OCI-LY7 (cell line): Measurements from ENCODE around the gene CNNM4. TPM values are rescaled to one million over a fixed set of nuclear protein-coding genes. Genes with fewer than 3 reads are reported as not detected.

ENCODE experiments used
- BruUV-seq: library from RNA; stranded (reverse); fragments of 400-500 nt; replicated peaks from 2 replicates; lab custom pipeline; 2021; lab: Mats Ljungman, UMichigan
- CTCF ChIA-PET: fragments of 300-600 bp; sonication (Branson Sonifier 250); formaldehyde crosslinking; loops from one replicate; lab custom pipeline; 2022; ENCODE audit warnings: antibody characterized with exemption; ENCODE audit not compliant: unreplicated experiment; lab: Charles Lee
- POLR2A ChIA-PET: fragments of 300-600 bp; sonication (Branson Sonifier 250); formaldehyde crosslinking; loops from one replicate; lab custom pipeline; 2022; ENCODE audit warnings: antibody characterized with exemption; lab: Charles Lee
- DNase-seq: peaks from one replicate; pipeline ENCODE4 v3.0.0-alpha.2; 2015; ENCODE audit warnings: low spot score
- H2AFZ ChIP-seq: fragments of 200-600 bp; sonication (generic), shearing (Covaris generic); 2 replicates; pipeline ENCODE4 v1.6.1; 2014; ENCODE audit warnings: mild to moderate bottlenecking, antibody characterized with exemption, low read length, moderate library complexity
- H3K27ac ChIP-seq: fragments of 200-600 bp; sonication (generic); 2 replicates; pipeline ENCODE4 v1.5.1; 2014; ENCODE audit warnings: mixed run types, low read depth, mild to moderate bottlenecking, moderate library complexity, low read length, inconsistent platforms; ENCODE audit not compliant: poor library complexity, severe bottlenecking
- H3K36me3 ChIP-seq: fragments of 200-600 bp; sonication (generic); 2 replicates; pipeline ENCODE4 v1.6.1; 2014; ENCODE audit warnings: mild to moderate bottlenecking, antibody characterized with exemption, low read length, moderate library complexity, mixed read lengths; ENCODE audit not compliant: insufficient read depth
- H3K4me1 ChIP-seq: fragments of 200-600 bp; sonication (generic); 2 replicates; pipeline ENCODE4 v1.5.1; 2014; ENCODE audit warnings: mild to moderate bottlenecking, low read length; ENCODE audit not compliant: insufficient read depth, poor library complexity, severe bottlenecking
- H3K4me2 ChIP-seq: fragments of 200-600 bp; sonication (generic); 2 replicates; pipeline ENCODE4 v1.6.1; 2014; ENCODE audit warnings: mild to moderate bottlenecking, low read length
- H3K4me3 ChIP-seq: fragments of 200-600 bp; sonication (generic); 2 replicates; pipeline ENCODE4 v1.5.1; 2014; ENCODE audit warnings: mild to moderate bottlenecking, low read depth, low read length; ENCODE audit not compliant: poor library complexity, severe bottlenecking
- H3K79me2 ChIP-seq: fragments of 200-600 bp; sonication (generic); 2 replicates; pipeline ENCODE4 v1.6.1; 2016; ENCODE audit warnings: low read depth, mild to moderate bottlenecking, low read length, moderate library complexity, mixed read lengths; ENCODE audit not compliant: insufficient read depth
- H3K9me2 ChIP-seq: fragments of 200-600 bp; sonication (generic); 2 replicates; pipeline ENCODE4 v1.6.1; 2016; ENCODE audit warnings: mild to moderate bottlenecking, low read length, mixed read lengths; ENCODE audit not compliant: insufficient read depth
- H3K9me3 ChIP-seq: fragments of 200-600 bp; sonication (generic); 2 replicates; pipeline ENCODE4 v1.6.1; 2014; ENCODE audit warnings: mild to moderate bottlenecking, mixed run types, low read length, mixed read lengths
- H4K20me1 ChIP-seq: fragments of 200-600 bp; sonication (generic); 2 replicates; pipeline ENCODE4 v1.6.1; 2014; ENCODE audit warnings: mild to moderate bottlenecking, antibody characterized with exemption, low read length, moderate library complexity, mixed read lengths; ENCODE audit not compliant: insufficient read depth
- CTCF ChIP-seq: fragments of 200-600 bp; sonication (generic); conservative IDR thresholded peaks from 2 replicates; pipeline ENCODE4 v1.5.1; 2014; ENCODE audit warnings: mild to moderate bottlenecking, antibody characterized with exemption, low read length, moderate library complexity, mixed read lengths
- EZH2phosphoT487 ChIP-seq: fragments of 200-600 bp; sonication (generic); IDR thresholded peaks from 2 replicates; pipeline ENCODE4 v1.6.1; 2018; ENCODE audit warnings: low read depth, borderline replicate concordance, mild to moderate bottlenecking, mixed run types, antibody characterized with exemption, low read length, moderate library complexity, mixed read lengths
- intact Hi-C: fragments of 100-400 bp; cut with micrococcal nuclease; formaldehyde crosslinking; loops from one replicate; pipeline ENCODE4 v1.10.0; 2022; ENCODE audit not compliant: unreplicated experiment
- total RNA-seq, 2 experiments: library from RNA; depleted of rRNA in 1 of 2; stranded (reverse); fragments of >200 nt in 1 of 2; shearing (Covaris generic) in 1 of 2; gene quantifications; 2 replicates each; pipeline ENCODE4 v1.2.3, GENCODE V29; 2014 to 2022

CNNM4 gene
- total RNA-seq, 2 experiments from 2014 or later, result 5.1 to 6.4 TPM

DNA sequence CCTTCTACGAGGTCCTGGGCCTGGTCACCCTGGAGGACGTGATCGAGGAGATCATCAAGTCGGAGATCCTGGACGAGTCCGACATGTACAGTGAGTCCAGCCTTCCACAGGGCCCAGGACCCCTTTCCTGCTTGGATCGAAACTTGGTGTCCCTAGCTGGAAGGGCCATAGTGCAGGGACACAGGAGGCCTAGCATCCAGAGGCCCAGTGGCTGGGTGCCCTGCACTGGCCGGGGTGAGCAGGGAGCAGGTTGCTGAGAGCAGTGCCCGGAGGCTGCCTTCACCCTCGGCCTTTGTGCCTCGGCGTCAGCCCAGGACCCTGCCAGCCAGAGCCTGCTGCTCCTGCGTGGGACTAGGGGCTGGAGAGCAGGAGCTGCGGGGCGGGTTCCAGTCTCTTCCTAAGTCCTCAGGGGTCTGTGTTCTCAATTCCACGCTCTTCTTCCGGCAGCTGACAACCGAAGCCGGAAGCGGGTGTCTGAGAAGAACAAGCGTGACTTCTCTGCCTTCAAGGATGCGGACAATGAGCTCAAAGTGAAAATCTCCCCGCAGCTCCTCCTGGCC, 36.4 kb downstream of the CNNM4 start:
- no peaks in the 10 kb centered on the region for H3K9me3 ChIP-seq
- H3K4me2 ChIP-seq, result no peak overlapping the region
- intact Hi-C loops, result no loop called here
- H3K4me1 ChIP-seq, result peaks cover 12% of the 10 kb centered on the region
- no TSS peak for BruUV-seq
- TF ChIP-seq CTCF, result no peak
- TF ChIP-seq EZH2phosphoT487, result no peak
- peaks cover 10% of the 10 kb centered on the region; the same call in 1 of the 2 replicates for H3K36me3 ChIP-seq
- no peaks in the 10 kb centered on the region for H3K9me2 ChIP-seq
- no peak overlapping the region for H2AFZ ChIP-seq
- no peaks in the 10 kb centered on the region for H3K79me2 ChIP-seq
- DNase-seq, result no peak
- ChIA-PET POLR2A (interaction anchor here (1.2 kb wide), 1 partner anchor 13 kb away, joined by 3 read pairs; no protein-coding TSS in a partner anchor), CTCF (no interaction called here)
- no peaks in the 10 kb centered on the region for H4K20me1 ChIP-seq
- H3K27ac ChIP-seq, result no peak overlapping the region
- H3K4me3 ChIP-seq, result no peak overlapping the region

- no TSS peak for BruUV-seq
- H2AFZ ChIP-seq, result no peak overlapping the region
- H4K20me1 ChIP-seq, result no peaks in the 10 kb centered on the region
- POLR2A ChIA-PET, result no interaction called here
- H3K4me1 ChIP-seq, result peaks cover 16% of the 10 kb centered on the region
- H3K4me3 ChIP-seq, result no peak overlapping the region
- no peak for DNase-seq
- CTCF ChIA-PET, result no interaction called here
- intact Hi-C loops, result no loop called here
- no peak overlapping the region for H3K27ac ChIP-seq
- H3K79me2 ChIP-seq, result no peaks in the 10 kb centered on the region
- H3K9me3 ChIP-seq, result no peaks in the 10 kb centered on the region
- peaks cover 10% of the 10 kb centered on the region; the same call in 1 of the 2 replicates for H3K36me3 ChIP-seq
- no peak overlapping the region for H3K4me2 ChIP-seq
- H3K9me2 ChIP-seq, result no peaks in the 10 kb centered on the region
- TF ChIP-seq CTCF (no peak), EZH2phosphoT487 (no peak)
Observed at GRCh38 chr2:96798733-96799622, 38.3 kb downstream of the CNNM4 start.

GRCh38 chr2:96799623-96799935, 38.9 kb downstream of the CNNM4 start:
- CTCF ChIA-PET, result no interaction called here
- Histone ChIP-seq H4K20me1 (no peaks in the 10 kb centered on the region), H3K9me2 (no peaks in the 10 kb centered on the region), H3K4me2 (no peak overlapping the region), H3K9me3 (no peaks in the 10 kb centered on the region), H3K79me2 (no peaks in the 10 kb centered on the region), H3K4me1 (peaks cover 16% of the 10 kb centered on the region), H3K4me3 (no peak overlapping the region), H3K36me3 (peaks cover 10% of the 10 kb centered on the region; the same call in 1 of the 2 replicates), H2AFZ (no peak overlapping the region), H3K27ac (no peak overlapping the region)
- BruUV-seq, result no TSS peak
- no peak for DNase-seq
- intact Hi-C loops, result no loop called here
- POLR2A ChIA-PET, result no interaction called here
- no peak for TF ChIP-seq CTCF
- no peak for TF ChIP-seq EZH2phosphoT487
